ENCODE results near the gene SERPINA4.

DNA sequence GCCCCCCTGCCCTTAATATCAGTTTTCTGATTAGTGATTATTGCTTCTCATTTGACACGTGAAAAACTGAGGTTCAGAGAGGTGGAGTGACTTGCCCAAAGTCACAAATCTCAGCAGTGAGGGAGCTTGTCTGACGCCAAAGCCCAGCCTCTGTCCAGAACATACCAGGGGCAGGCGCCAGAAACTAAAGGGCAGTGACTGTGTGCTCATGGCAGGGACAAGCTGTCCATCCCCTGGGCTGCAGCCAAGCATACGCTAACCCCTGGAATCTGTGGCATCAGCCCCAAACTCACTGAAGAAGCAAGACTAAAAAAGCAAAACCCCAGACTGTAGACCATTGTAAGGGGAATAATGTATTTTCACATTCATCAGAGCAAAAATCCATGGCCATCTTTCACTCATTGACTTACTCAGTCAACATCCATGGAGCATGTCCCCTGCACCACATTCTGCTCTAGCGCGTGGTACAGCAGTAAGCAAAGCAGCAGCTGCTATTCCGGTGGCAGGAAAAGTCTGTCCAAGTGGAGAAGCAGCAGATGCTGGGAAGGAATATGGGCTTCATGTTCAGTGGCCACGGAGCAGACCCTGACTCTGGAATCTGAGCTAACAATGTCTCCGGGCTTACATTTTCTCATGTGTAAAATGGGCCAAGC, 1.5 kb upstream of the SERPINA4 start:
- TF ChIP-seq POLR2A (IDR thresholded peaks at IDR 0.05) (no peak), CTCF (IDR thresholded peaks at IDR 0.05 in 4 of 5, conservative IDR thresholded peaks at IDR 0.05 in 1 of 5) (no peak)
